ENCODE results near the gene CEP89.
"Not testable (repeated sequence)": the region's sequence is repeated elsewhere in the genome, so short reads cannot be mapped to it uniquely, and the experiment has no call there.

CEP89 gene

GRCh38 chr19:32868206-32868950 lies 103.4 kb downstream of the CEP89 start:
- no peak for DNase-seq

- not testable (repeated sequence) for DNase-seq
Observed at GRCh38 chr19:32867436-32867835, 104.3 kb downstream of the CEP89 start.

DNA sequence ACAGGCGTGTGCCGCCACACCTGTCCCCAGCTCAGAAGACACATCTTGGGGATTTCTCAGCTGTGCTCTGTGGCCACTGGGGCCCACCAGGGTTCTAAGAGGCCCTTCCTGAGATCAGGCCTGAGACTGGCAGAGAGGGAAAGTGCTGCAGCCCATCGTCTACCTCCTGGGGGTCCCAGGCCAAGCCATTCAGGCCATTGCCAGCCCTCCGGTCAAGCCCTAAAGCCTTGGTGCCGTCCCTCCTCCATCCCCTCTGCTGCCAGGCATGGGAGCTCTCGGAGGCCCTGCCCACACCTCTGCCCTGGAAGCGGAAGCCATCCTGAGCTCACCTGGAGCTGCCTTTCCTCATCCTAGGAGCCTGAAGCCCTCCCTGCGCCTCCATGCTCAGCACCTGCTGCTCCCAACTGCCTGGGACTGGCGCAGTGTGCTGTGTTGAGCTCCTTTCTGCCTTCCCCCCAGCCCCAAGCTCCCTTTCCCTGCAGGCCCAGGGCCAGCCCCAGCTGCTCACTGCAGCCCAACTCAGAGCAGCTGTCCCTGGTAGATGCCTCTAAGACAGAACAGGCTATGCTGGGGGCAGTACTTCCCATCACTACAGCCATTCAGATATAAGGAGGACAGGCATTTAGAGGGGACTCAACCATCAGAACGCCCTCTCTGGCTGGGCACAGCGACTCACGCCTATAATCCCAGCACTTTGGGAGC lies 105.0 kb downstream of the CEP89 start:
- DNase-seq, result no peak

- DNase-seq, result no peak
Observed at GRCh38 chr19:32866061-32866460, 105.7 kb downstream of the CEP89 start.

DNA sequence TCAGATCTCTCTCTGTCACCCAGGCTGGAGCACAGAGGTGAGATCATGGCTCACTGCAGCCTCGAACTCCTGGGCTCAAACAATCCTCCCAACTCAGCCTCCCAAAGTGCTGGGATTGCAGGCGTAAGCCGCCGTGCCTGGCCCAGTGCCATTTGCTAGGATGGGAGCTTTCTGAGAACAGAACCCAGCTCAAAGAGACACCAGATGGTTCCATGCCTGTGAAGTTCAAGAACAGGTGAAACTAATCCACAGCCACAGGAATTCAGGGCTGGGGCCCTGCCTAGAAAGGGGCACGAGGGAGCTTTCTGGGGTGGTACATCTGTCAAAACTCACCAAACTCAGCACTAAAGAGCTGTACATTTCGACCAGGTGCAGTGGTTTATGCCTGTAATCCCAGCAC lies 106.4 kb downstream of the CEP89 start:
- DNase-seq, result no peak

DNA sequence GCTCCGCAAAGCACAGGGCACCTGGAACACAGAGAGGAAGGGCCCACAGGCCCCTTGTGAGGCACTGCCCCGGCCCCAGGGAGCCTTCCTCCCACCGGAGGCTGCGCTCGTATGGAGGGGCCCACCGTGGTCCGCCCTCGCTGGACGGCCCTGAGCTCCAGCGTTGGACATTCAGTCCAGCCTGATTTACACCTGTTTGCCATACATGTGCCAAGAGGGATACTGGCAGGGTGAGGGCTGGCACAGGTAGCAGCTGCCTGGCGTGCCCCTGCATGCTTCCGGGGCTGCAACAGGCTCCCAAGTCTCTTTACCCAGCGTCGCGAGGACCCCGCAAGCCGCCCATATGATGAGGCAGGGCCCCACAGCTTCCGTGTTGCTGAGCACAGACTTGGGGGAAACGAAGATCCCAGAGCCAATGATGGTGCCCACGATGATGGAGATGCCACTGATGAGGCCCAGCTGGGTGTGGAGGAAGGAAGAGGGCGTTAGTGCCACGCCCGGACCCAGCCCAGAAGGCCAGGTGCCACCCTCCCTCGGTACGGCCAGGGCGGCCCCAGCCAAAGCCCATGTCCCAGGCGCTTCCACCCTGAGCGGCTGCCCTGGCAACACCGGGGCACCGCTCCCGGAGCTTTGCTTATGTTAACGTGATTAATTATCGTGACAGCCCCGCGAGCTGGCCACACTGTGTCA lies 107.3 kb downstream of the CEP89 start:
- no peak for DNase-seq

- no peak for DNase-seq
Observed at GRCh38 chr19:32863841-32864240, 107.9 kb downstream of the CEP89 start.

GRCh38 chr19:32863301-32863700 lies 108.5 kb downstream of the CEP89 start:
- no peak for DNase-seq

DNA sequence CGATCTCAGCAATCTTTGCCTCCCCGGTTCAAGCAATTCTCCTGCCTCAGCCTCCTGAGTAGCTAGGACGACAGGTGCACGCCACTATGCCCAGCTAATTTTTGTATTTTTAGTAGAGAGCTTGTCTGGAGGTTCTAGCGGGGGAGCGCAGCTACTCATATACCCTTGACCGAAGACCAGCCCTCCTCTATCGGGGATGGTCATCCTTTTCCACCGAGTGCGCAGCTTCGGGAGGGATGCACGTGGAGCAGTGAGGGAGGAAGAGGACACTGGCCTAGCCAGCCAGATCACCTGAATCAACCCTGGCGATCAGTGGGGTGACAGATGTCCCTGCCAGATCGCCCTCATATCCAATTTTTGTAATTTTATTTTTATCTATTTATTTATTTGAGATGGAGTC lies 109.0 kb downstream of the CEP89 start:
- DNase-seq, result no peak

DNA sequence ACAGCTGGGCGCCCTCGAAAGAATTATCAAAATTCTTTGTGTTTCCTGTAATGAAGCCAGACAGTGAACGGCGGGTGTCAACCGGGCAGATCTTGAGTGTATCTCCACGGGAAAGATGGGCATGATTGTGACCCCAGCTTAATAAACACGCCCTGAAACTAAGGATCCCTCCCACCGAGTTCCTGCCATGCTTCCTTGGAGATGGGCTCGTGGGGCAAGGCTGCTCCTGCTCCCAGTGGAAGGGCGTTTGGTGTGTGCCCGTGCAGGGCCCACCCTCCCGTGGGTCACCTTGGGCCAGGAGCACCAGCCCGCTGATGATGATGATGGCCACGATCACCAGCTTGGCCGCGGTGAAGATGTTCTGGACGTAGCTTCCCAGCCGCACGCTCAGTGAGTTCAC lies 109.6 kb downstream of the CEP89 start:
- DNase-seq, result no peak

GRCh38 chr19:32861596-32861995 lies 110.2 kb downstream of the CEP89 start:
- no peak for DNase-seq

GRCh38 chr19:32859591-32859990 lies 112.2 kb downstream of the CEP89 start:
- DNase-seq, result no peak

DNA sequence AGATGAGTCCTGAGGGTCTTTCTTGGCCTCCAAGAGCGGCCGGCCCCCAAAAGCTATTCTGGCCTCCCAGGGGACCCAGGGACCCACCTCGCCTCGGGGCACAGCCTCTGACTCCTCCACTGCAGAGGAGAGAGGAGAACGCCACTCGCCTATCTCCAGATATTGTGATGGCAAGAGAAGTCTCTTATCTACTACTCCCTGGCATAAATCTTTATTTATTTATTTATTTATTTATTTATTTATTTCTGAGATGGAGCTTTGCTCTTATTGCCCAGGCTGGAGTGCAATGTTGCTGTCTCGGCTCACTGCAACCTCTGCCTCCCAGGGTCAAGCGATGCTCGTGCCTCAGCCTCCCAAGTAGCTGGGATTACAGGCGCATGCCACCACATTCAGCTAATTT lies 113.2 kb downstream of the CEP89 start:
- DNase-seq, result no peak

DNA sequence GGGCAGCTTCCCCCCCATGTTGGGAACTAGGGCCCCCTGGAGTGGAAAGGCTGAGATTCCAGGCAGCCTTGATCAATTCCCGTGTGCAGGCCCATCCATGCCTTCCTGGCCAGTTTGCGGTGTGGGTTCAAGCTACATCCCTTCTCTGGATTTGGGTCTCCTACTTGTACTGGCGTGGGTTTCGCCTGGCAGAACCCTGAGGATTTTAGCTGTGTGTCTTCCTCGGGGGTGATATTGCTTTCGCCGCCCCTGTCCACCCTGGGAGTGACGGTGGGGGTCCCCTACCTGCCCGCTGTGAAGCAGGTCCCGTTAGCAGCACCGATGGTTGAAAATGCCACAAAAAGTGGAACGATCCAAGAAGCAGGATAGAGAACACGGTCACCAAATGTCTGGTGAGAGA lies 113.6 kb downstream of the CEP89 start:
- DNase-seq, result no peak

DNA sequence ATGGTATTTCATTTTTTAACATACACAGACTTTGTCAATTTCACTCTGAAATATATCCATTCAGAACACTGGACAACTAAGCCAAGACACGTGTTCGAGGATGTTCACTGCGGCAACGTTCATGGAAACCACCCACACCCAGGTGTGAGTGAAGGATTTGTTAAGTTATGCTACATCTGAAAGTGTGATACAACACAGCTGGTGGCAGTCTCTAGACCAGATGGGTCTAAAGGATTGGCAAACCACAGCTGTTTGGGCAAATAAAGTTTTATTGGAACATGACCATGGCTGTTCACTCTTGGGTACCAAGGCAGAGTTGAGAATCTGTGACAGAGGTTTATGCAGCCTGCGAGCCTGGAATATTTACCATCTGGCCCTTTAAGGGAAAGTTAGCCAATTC lies 114.2 kb downstream of the CEP89 start:
- DNase-seq, result no peak

DNA sequence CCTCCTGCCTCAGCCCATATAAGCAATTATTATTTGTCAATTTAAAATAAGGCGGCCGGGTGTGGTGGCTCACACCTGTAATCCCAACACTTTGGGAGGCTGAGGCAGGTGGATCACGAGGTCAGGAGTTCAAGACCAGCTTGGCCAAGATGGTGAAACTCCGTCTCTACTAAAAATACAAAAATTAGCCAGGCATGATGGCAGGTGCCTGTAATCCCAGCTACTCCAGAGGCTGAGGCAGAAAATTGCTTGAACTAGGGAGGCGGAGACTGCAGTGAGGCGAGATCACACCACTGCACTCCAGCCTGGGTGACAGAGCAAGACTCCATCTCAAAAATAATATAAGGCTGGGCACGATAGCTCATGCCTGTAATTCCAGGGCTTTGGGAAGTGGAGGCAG lies 114.9 kb downstream of the CEP89 start:
- not testable (repeated sequence) for DNase-seq

- no peak for DNase-seq
Observed at GRCh38 chr19:32852216-32852615, 119.5 kb downstream of the CEP89 start.

DNA sequence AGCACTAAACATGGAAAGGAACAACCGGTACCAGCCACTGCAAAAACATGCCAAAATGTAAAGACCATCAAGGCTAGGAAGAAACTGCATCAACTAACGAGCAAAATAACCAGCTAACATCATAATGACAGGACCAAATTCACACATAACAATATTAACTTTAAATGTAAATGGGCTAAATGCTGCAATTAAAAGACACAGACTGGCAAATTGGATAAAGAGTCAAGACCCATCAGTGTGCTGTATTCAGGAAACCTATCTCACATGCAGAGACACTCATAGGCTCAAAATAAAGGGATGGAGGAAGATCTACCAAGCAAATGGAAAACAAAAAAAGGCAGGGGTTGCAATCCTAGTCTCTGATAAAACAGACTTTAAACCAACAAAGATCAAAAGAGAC lies 123.7 kb downstream of the CEP89 start:
- not testable (repeated sequence) for DNase-seq

- DNase-seq, result no peak
Observed at GRCh38 chr19:32843716-32844245, 128.0 kb downstream of the CEP89 start.

DNA sequence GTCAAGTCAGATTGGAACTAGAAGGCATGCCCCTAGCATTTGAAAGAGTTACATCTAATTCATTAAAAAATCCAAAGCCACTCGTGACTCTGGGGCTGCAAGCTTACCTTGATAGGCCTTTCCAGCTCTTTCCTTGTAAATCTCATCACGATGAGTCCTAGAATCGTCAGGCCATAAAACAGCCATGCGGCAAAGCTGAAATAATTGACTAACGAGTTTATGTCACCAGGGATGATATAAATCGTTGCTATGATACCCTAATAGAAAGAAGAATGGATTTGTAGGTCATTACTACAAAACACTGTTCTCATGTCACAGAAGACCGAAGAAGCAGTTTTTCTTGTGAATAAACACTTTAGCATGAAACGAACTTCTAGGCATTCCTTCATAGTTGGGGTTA lies 129.7 kb downstream of the CEP89 start:
- no peak for DNase-seq

- DNase-seq, result no peak
Observed at GRCh38 chr19:32837531-32837930, 134.2 kb downstream of the CEP89 start.

GRCh38 chr19:32833388-32833787 lies 138.4 kb downstream of the CEP89 start:
- DNase-seq, result not testable (repeated sequence)

DNA sequence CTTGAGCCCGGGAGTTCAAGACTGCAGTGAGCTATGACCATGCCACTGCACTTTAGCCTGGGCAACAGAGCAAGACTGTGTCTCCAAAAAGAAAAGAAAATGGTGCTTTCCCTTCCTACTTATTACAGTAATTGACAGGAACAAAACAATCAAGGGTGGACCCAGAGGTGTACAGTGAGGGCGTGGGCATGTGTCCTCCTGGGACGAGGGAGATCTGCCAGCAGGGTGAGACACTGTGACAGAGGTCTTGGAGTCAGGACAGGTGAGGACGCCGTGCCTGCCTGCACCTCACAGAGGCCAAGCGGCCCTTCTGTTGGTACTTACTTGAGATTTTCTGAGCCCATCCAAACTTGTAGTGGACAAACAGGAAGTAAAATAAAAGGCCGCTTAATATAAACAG lies 138.9 kb downstream of the CEP89 start:
- not testable (repeated sequence) for DNase-seq

- DNase-seq, result not testable (repeated sequence)
Observed at GRCh38 chr19:32832094-32832493, 139.7 kb downstream of the CEP89 start.
